ENCODE measurements around the gene KLK7. TPM values are rescaled to one million over a fixed set of nuclear protein-coding genes. Genes with fewer than 3 reads are reported as not detected.
"Not testable (repeated sequence)": the region's sequence is repeated elsewhere in the genome, so short reads cannot be mapped to it uniquely, and the experiment has no call there.

The KLK7 gene
- total RNA-seq, 1 donor from 2014 or later, result 1.3 TPM

- Mint-ChIP-seq H3K27ac (no peak overlapping the region), H3K4me1 (peaks cover 26% of the 10 kb centered on the region), H3K27me3 (ENCODE audit: low read depth) (peaks cover 19% of the 10 kb centered on the region), H3K4me3 (no peak overlapping the region), H3K36me3 (no peaks in the 10 kb centered on the region), H3K9me3 (no peaks in the 10 kb centered on the region)
- TF ChIP-seq, protein P1, sequence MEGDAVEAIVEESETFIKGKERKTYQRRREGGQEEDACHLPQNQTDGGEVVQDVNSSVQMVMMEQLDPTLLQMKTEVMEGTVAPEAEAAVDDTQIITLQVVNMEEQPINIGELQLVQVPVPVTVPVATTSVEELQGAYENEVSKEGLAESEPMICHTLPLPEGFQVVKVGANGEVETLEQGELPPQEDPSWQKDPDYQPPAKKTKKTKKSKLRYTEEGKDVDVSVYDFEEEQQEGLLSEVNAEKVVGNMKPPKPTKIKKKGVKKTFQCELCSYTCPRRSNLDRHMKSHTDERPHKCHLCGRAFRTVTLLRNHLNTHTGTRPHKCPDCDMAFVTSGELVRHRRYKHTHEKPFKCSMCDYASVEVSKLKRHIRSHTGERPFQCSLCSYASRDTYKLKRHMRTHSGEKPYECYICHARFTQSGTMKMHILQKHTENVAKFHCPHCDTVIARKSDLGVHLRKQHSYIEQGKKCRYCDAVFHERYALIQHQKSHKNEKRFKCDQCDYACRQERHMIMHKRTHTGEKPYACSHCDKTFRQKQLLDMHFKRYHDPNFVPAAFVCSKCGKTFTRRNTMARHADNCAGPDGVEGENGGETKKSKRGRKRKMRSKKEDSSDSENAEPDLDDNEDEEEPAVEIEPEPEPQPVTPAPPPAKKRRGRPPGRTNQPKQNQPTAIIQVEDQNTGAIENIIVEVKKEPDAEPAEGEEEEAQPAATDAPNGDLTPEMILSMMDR (IDR thresholded peaks at IDR 0.05; ENCODE audit: unreplicated experiment), result no peak
- no peak for DNase-seq (ENCODE audit: low spot score in 2 of 2, unreplicated experiment in 2 of 2)
Observed at GRCh38 chr19:50977626-50978025, 6.1 kb downstream of the KLK7 start.

DNA sequence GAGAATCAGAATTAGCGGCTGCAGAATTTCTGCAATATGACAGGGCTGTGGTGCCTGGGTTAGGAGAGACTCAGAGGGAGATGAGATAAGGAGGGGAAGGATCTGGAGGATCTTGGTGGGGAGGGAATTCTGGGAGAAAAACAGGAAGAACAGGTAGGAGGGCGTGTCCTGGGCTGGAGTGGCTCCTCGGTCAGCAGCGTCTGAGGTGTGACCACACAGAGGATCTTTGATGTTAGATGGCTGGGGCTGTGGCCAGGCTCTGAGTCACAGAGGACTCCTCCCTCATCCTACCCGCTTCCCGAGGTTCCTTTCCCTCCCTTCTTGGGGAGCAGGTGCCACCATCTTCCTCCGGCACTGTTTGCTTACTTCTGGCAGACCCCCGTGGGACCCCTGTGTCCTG is 8.0 kb downstream of the KLK7 start:
- peaks cover 7% of the 10 kb centered on the region for H3K27me3 Mint-ChIP-seq (ENCODE audit: low read depth)
- H3K9me3 Mint-ChIP-seq, result no peaks in the 10 kb centered on the region
- DNase-seq (ENCODE audit: low spot score in 2 of 2, unreplicated experiment in 2 of 2), result no peak
- no peaks in the 10 kb centered on the region for H3K36me3 Mint-ChIP-seq
- no peak overlapping the region for H3K4me3 Mint-ChIP-seq
- peak overlapping the region; percentile 55 for H3K27ac Mint-ChIP-seq
- TF ChIP-seq, protein P1 (IDR thresholded peaks at IDR 0.05; ENCODE audit: unreplicated experiment), result no peak
- H3K4me1 Mint-ChIP-seq, result peaks cover 23% of the 10 kb centered on the region

GRCh38 chr19:50974702-50975556 is 8.8 kb downstream of the KLK7 start:
- TF ChIP-seq, protein P1 (IDR thresholded peaks at IDR 0.05; ENCODE audit: unreplicated experiment), result no peak
- H3K4me3 Mint-ChIP-seq, result no peak overlapping the region
- peaks cover 2% of the 10 kb centered on the region for H3K27me3 Mint-ChIP-seq (ENCODE audit: low read depth)
- H3K4me1 Mint-ChIP-seq, result peaks cover 23% of the 10 kb centered on the region
- DNase-seq (ENCODE audit: low spot score in 2 of 2, unreplicated experiment in 2 of 2), result no peak
- H3K9me3 Mint-ChIP-seq, result no peaks in the 10 kb centered on the region
- peak overlapping the region; percentile 69 for H3K27ac Mint-ChIP-seq
- H3K36me3 Mint-ChIP-seq, result no peaks in the 10 kb centered on the region

GRCh38 chr19:50972795-50973376 is 10.8 kb downstream of the KLK7 start:
- no peak for DNase-seq (ENCODE audit: low spot score in 2 of 2, unreplicated experiment in 2 of 2)
- H3K27me3 Mint-ChIP-seq (ENCODE audit: low read depth), result no peaks in the 10 kb centered on the region
- H3K4me3 Mint-ChIP-seq, result no peak overlapping the region
- H3K9me3 Mint-ChIP-seq, result no peaks in the 10 kb centered on the region
- TF ChIP-seq, protein P1 (IDR thresholded peaks at IDR 0.05; ENCODE audit: unreplicated experiment), result no peak
- H3K27ac Mint-ChIP-seq, result no peak overlapping the region
- no peaks in the 10 kb centered on the region for H3K36me3 Mint-ChIP-seq
- H3K4me1 Mint-ChIP-seq, result peaks cover 27% of the 10 kb centered on the region

DNA sequence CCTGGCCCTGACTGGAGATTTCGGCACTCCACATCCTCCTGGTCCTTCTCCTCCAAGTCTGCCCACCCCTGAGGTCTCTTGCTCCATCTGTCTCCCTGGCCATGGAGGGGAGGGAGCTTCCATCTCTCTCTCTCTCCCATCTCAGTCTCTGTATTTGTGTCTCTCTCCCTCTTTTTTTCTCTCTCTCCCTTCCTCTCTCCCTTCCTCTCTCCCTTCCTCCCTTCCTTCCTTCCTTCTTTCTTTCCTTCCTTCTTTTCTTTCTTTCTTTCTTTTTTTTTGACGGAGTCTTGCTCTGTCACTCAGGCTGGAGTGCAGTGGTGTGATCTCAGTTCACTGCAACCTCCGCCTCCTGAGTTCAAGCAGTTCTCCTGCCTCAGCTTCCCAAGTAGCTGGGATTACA is 13.9 kb downstream of the KLK7 start:
- not testable (repeated sequence) for H3K27me3 Mint-ChIP-seq (ENCODE audit: low read depth); H3K36me3 Mint-ChIP-seq; H3K9me3 Mint-ChIP-seq; DNase-seq (ENCODE audit: low spot score in 2 of 2, unreplicated experiment in 2 of 2); H3K4me3 Mint-ChIP-seq
- peaks cover 21% of the 10 kb centered on the region for H3K4me1 Mint-ChIP-seq
- H3K27ac Mint-ChIP-seq, result peak overlapping the region; percentile 83

- Mint-ChIP-seq H3K27me3 (ENCODE audit: low read depth) (peaks cover 5% of the 10 kb centered on the region), H3K36me3 (no peaks in the 10 kb centered on the region), H3K27ac (peak within 1 kb of the TSS; percentile 83), H3K9me3 (no peaks in the 10 kb centered on the region), H3K4me3 (peak within 1 kb of the TSS; percentile 33), H3K4me1 (peaks cover 19% of the 10 kb centered on the region)
- DNase-seq (ENCODE audit: low spot score in 2 of 2, unreplicated experiment in 2 of 2), result no peak
- TF ChIP-seq, protein P1 (IDR thresholded peaks at IDR 0.05; ENCODE audit: unreplicated experiment), result no peak
Observed at GRCh38 chr19:50969413-50969760, 14.3 kb downstream of the KLK7 start, which contains the start of gene KLK6. KLK6 (minus strand) TSS chr19:50969591; CDS start chr19:50968104, 1,487 bp downstream.

Data from mesothelial cell of epicardium (in vitro differentiated cells).